GM21381 (cell line): ENCODE data around the gene PEAK3.

Experiments
- ATAC-seq: cut with Tn5 transposase; IDR thresholded peaks from one replicate; pipeline ENCODE4 v1.9.1; 2021; ENCODE audit warnings: mild to moderate bottlenecking, moderate library complexity; ENCODE audit not compliant: unreplicated experiment

The PEAK3 gene

GRCh38 chr19:2239771-2240770 is 41.9 kb downstream of the PEAK3 start:
- ATAC-seq = no peak

GRCh38 chr19:2239173-2239572 is 42.8 kb downstream of the PEAK3 start:
- no peak for ATAC-seq

GRCh38 chr19:2237869-2238153 is 44.2 kb downstream of the PEAK3 start:
- ATAC-seq = no peak

- no peak for ATAC-seq
Observed at GRCh38 chr19:2237051-2237868, 44.7 kb downstream of the PEAK3 start.

GRCh38 chr19:2236314-2237050 is 45.5 kb downstream of the PEAK3 start, which contains the start of the genes PLEKHJ1 and SF3A2:
TSS of gene PLEKHJ1 (minus strand) at chr19:2236329. CDS start at chr19:2236248, 81 bp downstream.
TSS of gene SF3A2 (plus strand) at chr19:2236824. CDS start at chr19:2243419, 6,595 bp downstream.
- ATAC-seq = peak; percentile 64

- peak; percentile 19 for ATAC-seq
Observed at GRCh38 chr19:2236064-2236313, 46.0 kb downstream of the PEAK3 start.

- peak; percentile 7 for ATAC-seq
Observed at GRCh38 chr19:2235381-2236063, 46.5 kb downstream of the PEAK3 start.

GRCh38 chr19:2234996-2235380 is 47.0 kb downstream of the PEAK3 start:
- no peak for ATAC-seq

- ATAC-seq = no peak
Observed at GRCh38 chr19:2233601-2234280, 48.2 kb downstream of the PEAK3 start.

GRCh38 chr19:2232286-2233151 is 49.5 kb downstream of the PEAK3 start:
- no peak for ATAC-seq

- ATAC-seq = no peak
Observed at GRCh38 chr19:2231621-2232221, 50.3 kb downstream of the PEAK3 start.

GRCh38 chr19:2230807-2231533 is 51.0 kb downstream of the PEAK3 start:
- no peak for ATAC-seq

- ATAC-seq = no peak
Observed at GRCh38 chr19:2230033-2230531, 51.9 kb downstream of the PEAK3 start.

- no peak for ATAC-seq
Observed at GRCh38 chr19:2229103-2230032, 52.6 kb downstream of the PEAK3 start.

GRCh38 chr19:2228157-2229030 is 53.6 kb downstream of the PEAK3 start:
- no peak for ATAC-seq
